B cell (primary cell): ENCODE measurements around the gene NCAPG2. TPM values are rescaled to one million over a fixed set of nuclear protein-coding genes. Genes with fewer than 3 reads are reported as not detected.

ENCODE experiments used
- ATAC-seq: fragments of 200-7000 bp; cut with Tn5 transposase; one replicate; pipeline ENCODE4 v1.10.0; 2021; ENCODE audit warnings: low read depth, mild to moderate bottlenecking, moderate number of reproducible peaks, moderate library complexity
- CTCF ChIA-PET: fragments of 350-600 bp; sonication (Branson Sonifier 250); formaldehyde crosslinking; loops from one replicate; lab custom pipeline; 2021; ENCODE audit warnings: antibody characterized with exemption, inconsistent platforms; lab: Charles Lee
- POLR2A ChIA-PET: fragments of 350-600 bp; sonication (Branson Sonifier 250); formaldehyde crosslinking; loops from one replicate; lab custom pipeline; 2021; ENCODE audit warnings: antibody characterized with exemption; lab: Charles Lee
- DNase-seq: peaks from one replicate; pipeline ENCODE4 v3.0.0; 2013
- H2AFZ ChIP-seq: 2 replicates; pipeline ENCODE4 v1.6.1; 2012; ENCODE audit warnings: mild to moderate bottlenecking, low read depth, low read length; ENCODE audit not compliant: insufficient read depth, poor library complexity, severe bottlenecking
- H3K27ac ChIP-seq, 2 donors: 1 replicate in 1 of 2; 2 replicates in 1 of 2; pipeline ENCODE4 v1.5.1; 2012 to 2013; ENCODE audit warnings: low read length in 2 of 2, mild to moderate bottlenecking in 2 of 2, moderate library complexity in 1 of 2
- H3K27me3 ChIP-seq, 4 experiments: fragments of 200-600 bp in 1 of 4; sonication (generic) in 1 of 4; replicated peaks in 1 of 4; 1 replicate in 2 of 4; 2 replicates in 2 of 4; pipeline versions ENCODE4 v1.6.1 to v1.7.0; 2013 to 2016; ENCODE audit warnings: low read length in 3 of 4, mild to moderate bottlenecking in 2 of 4, mixed read lengths in 1 of 4, moderate library complexity in 1 of 4; ENCODE audit not compliant: insufficient read depth in 4 of 4, control insufficient read depth in 3 of 4; ENCODE audit errors: control extremely low read depth in 1 of 4
- H3K36me3 ChIP-seq, 2 experiments: replicated peaks in 1 of 2; 1 replicate in 1 of 2; 2 replicates in 1 of 2; pipeline versions ENCODE4 v1.6.1 to v1.7.1; 2013; ENCODE audit warnings: low read length in 1 of 2; ENCODE audit not compliant: insufficient read depth in 2 of 2, control insufficient read depth in 1 of 2; ENCODE audit errors: control extremely low read depth in 1 of 2, extremely low read depth in 1 of 2
- H3K4me1 ChIP-seq, 2 donors: fragments of 200-600 bp in 1 of 2; sonication (generic) in 1 of 2; 1 replicate in 1 of 2; 2 replicates in 1 of 2; pipeline versions ENCODE4 v1.5.1 to v1.6.1; 2013 to 2017; ENCODE audit warnings: low read length in 2 of 2; ENCODE audit not compliant: control insufficient read depth in 2 of 2, insufficient read depth in 2 of 2
- H3K4me2 ChIP-seq: replicated peaks from 2 replicates; pipeline ENCODE3; 2012; ENCODE audit warnings: mild to moderate bottlenecking, low read depth, low read length; ENCODE audit not compliant: poor library complexity, severe bottlenecking
- H3K4me3 ChIP-seq, 5 experiments: fragments of 200-600 bp in 1 of 5; sonication (generic) in 1 of 5; 1 replicate in 3 of 5; 2 replicates in 2 of 5; pipeline versions ENCODE4 v1.5.1 to v1.7.0; 2011 to 2016; ENCODE audit warnings: low read length in 4 of 5, mild to moderate bottlenecking in 4 of 5, low read depth in 2 of 5, control low read depth in 1 of 5, moderate library complexity in 1 of 5; ENCODE audit not compliant: insufficient read depth in 1 of 5; ENCODE audit errors: control extremely low read depth in 1 of 5, extremely low read depth in 1 of 5
- H3K79me2 ChIP-seq: fragments of 200-600 bp; sonication (generic); one replicate; pipeline ENCODE4 v1.6.0; 2016; ENCODE audit warnings: low read length; ENCODE audit not compliant: control insufficient read depth, insufficient read depth
- H3K9ac ChIP-seq: fragments of 200-600 bp; sonication (generic); 2 replicates; pipeline ENCODE4 v1.6.1; 2017; ENCODE audit warnings: mild to moderate bottlenecking, low read length, moderate library complexity
- H3K9me3 ChIP-seq, 3 donors: one replicate each; pipeline versions ENCODE4 v1.6.1 to v1.7.1; 2013; ENCODE audit warnings: low read length in 2 of 3; ENCODE audit not compliant: control insufficient read depth in 2 of 3, insufficient read depth in 1 of 3; ENCODE audit errors: control extremely low read depth in 1 of 3
- H4K20me1 ChIP-seq: 2 replicates; pipeline ENCODE4 v1.6.0; 2012; ENCODE audit warnings: mild to moderate bottlenecking, low read length; ENCODE audit not compliant: insufficient read depth, control insufficient read depth, poor library complexity, severe bottlenecking
- H3K27ac Mint-ChIP-seq: one replicate; pipeline ENCODE4 v1.8.0; 2021; ENCODE audit warnings: mixed read lengths
- H3K27me3 Mint-ChIP-seq: one replicate; pipeline ENCODE4 v1.8.0; 2021; ENCODE audit warnings: mixed read lengths
- H3K4me1 Mint-ChIP-seq: one replicate; pipeline ENCODE4 v1.8.0; 2021; ENCODE audit warnings: mixed read lengths
- H3K4me3 Mint-ChIP-seq: one replicate; pipeline ENCODE4 v1.8.0; 2021; ENCODE audit warnings: mixed read lengths
- H3K9me3 Mint-ChIP-seq: one replicate; pipeline ENCODE4 v1.8.0; 2022; ENCODE audit warnings: mixed read lengths; ENCODE audit not compliant: insufficient read depth
- EZH2 ChIP-seq: IDR thresholded peaks from 2 replicates; pipeline ENCODE4 v1.6.1; 2012; ENCODE audit warnings: borderline replicate concordance, low read depth, mild to moderate bottlenecking, moderate library complexity, low read length; ENCODE audit not compliant: insufficient read depth, poor library complexity, severe bottlenecking
- WGBS: methylation state at CpG from one replicate; pipeline ENCODE4 v1.1.5; 2013; ENCODE audit warnings: missing lambda C conversion rate; ENCODE audit not compliant: insufficient coverage; 5-methylcytosine and 5-hydroxymethylcytosine counted together
- intact Hi-C: fragments of 100-400 bp; cut with micrococcal nuclease; formaldehyde crosslinking; loops from one replicate; pipeline ENCODE4 v1.10.0; 2022
- polyA plus RNA-seq: library from polyadenylated mRNA; depleted of rRNA; stranded (reverse); fragments of >200 nt; gene quantifications from 2 replicates; pipeline ENCODE4 v1.2.3, GENCODE V29; 2012
- total RNA-seq, 2 donors: library from RNA; stranded (reverse); fragments of 120-200 nt in 1 of 2; gene quantifications; 1 replicate in 1 of 2; 2 replicates in 1 of 2; pipeline versions ENCODE4 v1.2.3 to v1.2.4, GENCODE V29; 2013 to 2022
- TF ChIP-seq, protein P1 (sequence below): fragments of 200-600 bp; IDR thresholded peaks from one replicate; pipeline ENCODE4 v1.8.0; 2022; ENCODE audit warnings: antibody characterized with exemption, mild to moderate bottlenecking

The NCAPG2 gene
- total and polyA plus RNA-seq, 2 donors (not counting 1 experiment from before 2014, with no cell fraction given), result 2.9 to 9.8 TPM

DNA sequence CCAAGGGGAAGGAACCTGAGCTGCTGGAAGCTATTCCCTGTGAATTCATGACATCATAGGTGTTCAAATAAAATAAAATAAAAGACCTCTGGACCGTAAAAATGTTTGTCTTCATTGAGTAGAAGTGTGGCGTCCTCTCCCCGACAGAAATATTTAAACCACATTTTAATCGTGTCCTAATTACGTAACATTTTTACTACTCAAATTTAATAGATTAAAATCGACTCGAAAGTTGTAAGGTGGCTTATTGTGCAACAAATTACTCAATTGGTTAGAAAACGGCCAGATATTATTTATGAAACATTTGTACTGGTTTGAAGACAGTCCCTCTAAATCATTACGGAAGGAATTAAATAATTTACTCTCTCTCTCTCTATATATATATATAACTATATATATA lies 15.5 kb upstream of the NCAPG2 start:
- no peak overlapping the region for H3K4me3 Mint-ChIP-seq
- H3K27me3 Mint-ChIP-seq, result no peaks in the 10 kb centered on the region
- intact Hi-C loops, result no loop called here
- ChIA-PET POLR2A (no interaction called here), CTCF (no interaction called here)
- no peak overlapping the region for H3K4me3 ChIP-seq
- H3K9me3 Mint-ChIP-seq, result no peaks in the 10 kb centered on the region
- no peak overlapping the region for H3K4me2 ChIP-seq
- H3K4me1 Mint-ChIP-seq, result peaks cover 7% of the 10 kb centered on the region
- no peak for TF ChIP-seq EZH2
- TF ChIP-seq, protein P1, sequence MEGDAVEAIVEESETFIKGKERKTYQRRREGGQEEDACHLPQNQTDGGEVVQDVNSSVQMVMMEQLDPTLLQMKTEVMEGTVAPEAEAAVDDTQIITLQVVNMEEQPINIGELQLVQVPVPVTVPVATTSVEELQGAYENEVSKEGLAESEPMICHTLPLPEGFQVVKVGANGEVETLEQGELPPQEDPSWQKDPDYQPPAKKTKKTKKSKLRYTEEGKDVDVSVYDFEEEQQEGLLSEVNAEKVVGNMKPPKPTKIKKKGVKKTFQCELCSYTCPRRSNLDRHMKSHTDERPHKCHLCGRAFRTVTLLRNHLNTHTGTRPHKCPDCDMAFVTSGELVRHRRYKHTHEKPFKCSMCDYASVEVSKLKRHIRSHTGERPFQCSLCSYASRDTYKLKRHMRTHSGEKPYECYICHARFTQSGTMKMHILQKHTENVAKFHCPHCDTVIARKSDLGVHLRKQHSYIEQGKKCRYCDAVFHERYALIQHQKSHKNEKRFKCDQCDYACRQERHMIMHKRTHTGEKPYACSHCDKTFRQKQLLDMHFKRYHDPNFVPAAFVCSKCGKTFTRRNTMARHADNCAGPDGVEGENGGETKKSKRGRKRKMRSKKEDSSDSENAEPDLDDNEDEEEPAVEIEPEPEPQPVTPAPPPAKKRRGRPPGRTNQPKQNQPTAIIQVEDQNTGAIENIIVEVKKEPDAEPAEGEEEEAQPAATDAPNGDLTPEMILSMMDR, result no peak
- no peaks in the 10 kb centered on the region for H3K79me2 ChIP-seq
- H3K4me1 ChIP-seq, result peaks cover 0 to 3% of the 10 kb centered on the region in 2 donors
- no peaks in the 10 kb centered on the region for H3K27me3 ChIP-seq
- no peaks in the 10 kb centered on the region for H3K36me3 ChIP-seq
- H3K27ac Mint-ChIP-seq, result no peak overlapping the region
- no peak for DNase-seq
- no peak overlapping the region for H3K9ac ChIP-seq
- WGBS, result no CpG with 5 or more reads among the region's 9 CpGs
- no peak overlapping the region for H3K27ac ChIP-seq
- no peaks in the 10 kb centered on the region for H3K9me3 ChIP-seq
- H4K20me1 ChIP-seq, result no peaks in the 10 kb centered on the region
- ATAC-seq, result no peak
- H2AFZ ChIP-seq, result no peak overlapping the region

DNA sequence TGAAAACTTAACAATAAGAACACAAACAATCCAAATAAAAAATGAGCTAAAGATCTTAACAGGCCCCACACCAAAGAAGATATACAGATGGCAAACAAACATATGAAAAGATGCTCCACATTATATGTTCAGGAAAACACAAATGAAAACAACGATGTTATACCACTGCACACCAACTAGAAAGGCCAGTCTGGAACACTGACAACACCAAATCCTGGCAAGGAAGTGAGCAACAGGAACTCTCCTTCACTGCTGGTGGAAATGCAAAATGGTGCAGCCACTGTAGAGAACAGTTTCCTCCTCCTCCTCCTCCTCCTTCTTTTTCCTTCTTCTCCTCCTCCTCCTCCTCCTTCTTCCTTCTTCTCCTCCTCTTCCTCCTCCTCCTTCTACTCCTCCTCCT lies 12.2 kb upstream of the NCAPG2 start:
- POLR2A ChIA-PET, result no interaction called here

More for the DNA sequence above, 12.2 kb upstream of the NCAPG2 start:
- Histone ChIP-seq H3K4me2 (no peak overlapping the region), H3K27ac (no peak overlapping the region), H3K4me1 (peaks cover 0 to 3% of the 10 kb centered on the region in 2 donors), H3K36me3 (no peaks in the 10 kb centered on the region), H3K9ac (no peak overlapping the region), H3K27me3 (no peaks in the 10 kb centered on the region), H3K4me3 (no peak overlapping the region), H3K79me2 (no peaks in the 10 kb centered on the region), H2AFZ (no peak overlapping the region), H4K20me1 (no peaks in the 10 kb centered on the region), H3K9me3 (no peaks in the 10 kb centered on the region)
- WGBS, result 50% methylated on average over 1 of the region's 1 CpG
- intact Hi-C loops, result no loop called here
- Mint-ChIP-seq H3K27ac (no peak overlapping the region), H3K4me3 (no peak overlapping the region), H3K27me3 (peaks cover 3% of the 10 kb centered on the region), H3K4me1 (peaks cover 11% of the 10 kb centered on the region), H3K9me3 (no peaks in the 10 kb centered on the region)
- no peak for TF ChIP-seq EZH2
- TF ChIP-seq, protein P1, result no peak
- CTCF ChIA-PET, result no interaction called here
- DNase-seq (no peak), ATAC-seq (no peak)
